HG02852 (cell line): ENCODE data around the gene CCN6.
"Not testable (repeated sequence)": the region's sequence is repeated elsewhere in the genome, so short reads cannot be mapped to it uniquely, and the experiment has no call there.

Experiments
- ATAC-seq: cut with Tn5 transposase; IDR thresholded peaks from one replicate; pipeline ENCODE4 v1.9.1; 2021; ENCODE audit warnings: mild to moderate bottlenecking, moderate library complexity; ENCODE audit not compliant: unreplicated experiment

Gene CCN6

DNA sequence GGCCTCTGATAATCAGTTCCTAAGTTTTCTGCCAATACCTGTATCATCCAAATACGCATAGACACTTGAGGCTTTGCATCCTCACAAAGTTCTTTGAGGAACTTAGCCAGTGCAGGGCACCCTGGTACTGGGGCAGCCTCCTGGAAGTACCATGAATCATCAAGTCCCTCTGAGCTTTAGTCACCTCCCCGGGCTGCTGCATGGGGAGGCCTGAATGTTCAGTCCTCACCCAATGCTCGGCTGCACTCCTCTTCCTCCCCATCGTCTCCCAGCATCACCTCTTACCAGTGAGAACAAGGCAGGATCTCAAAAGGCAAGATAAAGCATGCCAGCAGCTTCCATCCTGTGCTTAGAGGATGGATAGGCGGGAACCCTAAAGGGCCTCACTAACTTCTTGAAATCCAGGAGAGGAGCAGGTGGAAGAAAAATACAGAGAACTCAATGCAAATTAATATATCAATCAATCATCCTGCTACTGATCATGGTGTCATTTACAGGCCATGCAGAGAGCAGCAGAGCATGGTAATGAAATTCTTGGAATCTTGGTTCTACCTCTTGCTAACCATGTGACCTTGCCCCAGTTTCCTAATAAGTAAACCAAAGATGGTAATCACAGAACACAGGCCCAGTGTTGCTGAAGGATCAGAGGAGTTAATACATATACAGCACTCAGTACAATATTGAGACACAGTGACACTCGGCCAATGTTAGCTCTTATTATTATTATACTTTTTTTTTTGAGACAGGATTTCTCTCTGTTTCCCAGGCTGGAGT lies 4.7 kb upstream of the CCN6 start:
- ATAC-seq: no peak

DNA sequence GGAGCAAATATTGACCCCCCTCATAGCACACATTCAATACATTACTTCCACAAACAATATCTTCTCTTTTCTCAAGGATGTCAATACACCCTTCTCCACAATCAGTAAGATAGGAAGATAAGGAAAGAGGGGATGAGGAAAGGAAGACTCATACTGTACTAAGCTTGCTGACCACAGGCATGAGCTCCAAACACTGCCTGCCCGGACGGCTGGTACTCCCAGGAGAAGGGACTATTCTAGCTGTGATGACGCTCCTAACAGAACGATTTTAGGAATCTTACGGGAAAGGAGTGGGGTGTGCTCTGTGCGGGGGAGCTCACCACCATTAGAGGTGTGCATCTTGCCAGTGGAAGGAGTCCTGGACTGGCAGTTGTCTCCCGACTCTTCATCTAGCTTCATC lies 3.9 kb upstream of the CCN6 start:
- ATAC-seq: no peak

DNA sequence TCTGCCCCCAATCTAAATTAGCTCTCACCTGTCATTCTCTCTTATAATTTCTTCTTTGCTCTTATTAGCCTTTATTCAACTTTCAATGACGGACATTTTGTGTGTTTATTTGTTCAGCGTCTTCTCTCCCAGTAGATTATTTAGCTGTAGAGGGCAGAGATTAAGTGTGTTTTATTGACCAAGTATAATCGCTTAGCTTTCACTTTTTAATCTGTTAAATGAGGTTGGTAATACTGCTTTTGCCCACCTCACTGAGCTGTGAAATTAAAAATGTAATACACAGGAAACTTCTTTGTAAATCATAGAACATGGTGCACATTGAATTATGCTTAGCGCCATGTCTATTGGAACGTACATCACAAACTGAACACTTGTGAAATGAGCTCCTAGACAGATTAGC lies 3.5 kb upstream of the CCN6 start:
- no peak for ATAC-seq

DNA sequence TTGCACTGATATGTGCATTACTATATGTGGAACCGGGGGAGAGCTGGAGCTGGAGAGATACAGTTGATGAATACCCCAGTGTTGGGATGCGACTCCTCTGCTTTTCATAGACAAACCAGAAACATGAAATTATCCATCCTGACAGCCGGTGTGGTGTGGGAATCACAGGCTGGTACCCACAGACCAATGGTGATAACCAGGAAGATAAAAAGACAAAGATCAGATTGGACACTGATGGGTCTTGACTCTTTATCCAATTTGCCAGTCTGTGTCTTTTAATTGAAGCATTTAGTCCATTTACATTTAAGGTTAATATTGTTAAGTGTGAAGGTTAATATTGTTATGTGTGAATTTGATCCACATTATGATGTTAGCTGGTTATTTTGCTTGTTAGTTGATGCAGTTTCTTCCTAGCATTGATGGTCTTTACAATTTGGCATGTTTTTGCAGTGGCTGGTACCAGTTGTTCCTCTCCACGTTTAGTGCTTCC lies 2.6 kb upstream of the CCN6 start:
- ATAC-seq: not testable (repeated sequence)

DNA sequence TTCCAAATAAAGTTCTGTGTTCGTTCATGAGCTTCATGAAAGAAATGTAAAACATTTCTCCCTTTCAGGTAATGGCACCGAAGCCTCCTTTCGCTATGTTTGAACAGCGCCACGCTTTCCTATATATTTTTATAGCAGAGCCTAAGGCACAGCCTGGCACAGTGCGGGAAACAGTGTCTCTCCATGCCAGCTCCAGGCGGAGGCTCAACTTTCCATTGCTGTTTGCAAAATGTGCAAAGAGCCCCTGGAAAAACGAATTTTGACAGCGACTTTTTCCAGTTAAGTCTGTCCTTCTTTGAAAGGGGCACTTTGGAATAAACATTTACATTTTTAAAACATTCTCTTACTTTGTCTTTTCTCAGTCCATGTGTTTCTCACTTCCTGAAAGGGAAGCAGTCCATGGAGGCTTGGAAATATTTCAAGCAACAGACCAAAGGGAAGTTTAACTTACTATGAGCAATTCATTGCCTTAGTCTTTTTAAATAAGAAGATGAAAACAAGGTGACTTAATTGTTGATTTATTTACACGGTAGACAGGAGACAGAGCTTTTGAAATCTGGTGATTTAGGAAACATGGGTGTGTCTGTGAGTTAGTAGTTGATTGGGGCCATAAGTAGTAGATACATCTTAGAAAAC lies 769 bp downstream of the CCN6 start:
- ATAC-seq: no peak

DNA sequence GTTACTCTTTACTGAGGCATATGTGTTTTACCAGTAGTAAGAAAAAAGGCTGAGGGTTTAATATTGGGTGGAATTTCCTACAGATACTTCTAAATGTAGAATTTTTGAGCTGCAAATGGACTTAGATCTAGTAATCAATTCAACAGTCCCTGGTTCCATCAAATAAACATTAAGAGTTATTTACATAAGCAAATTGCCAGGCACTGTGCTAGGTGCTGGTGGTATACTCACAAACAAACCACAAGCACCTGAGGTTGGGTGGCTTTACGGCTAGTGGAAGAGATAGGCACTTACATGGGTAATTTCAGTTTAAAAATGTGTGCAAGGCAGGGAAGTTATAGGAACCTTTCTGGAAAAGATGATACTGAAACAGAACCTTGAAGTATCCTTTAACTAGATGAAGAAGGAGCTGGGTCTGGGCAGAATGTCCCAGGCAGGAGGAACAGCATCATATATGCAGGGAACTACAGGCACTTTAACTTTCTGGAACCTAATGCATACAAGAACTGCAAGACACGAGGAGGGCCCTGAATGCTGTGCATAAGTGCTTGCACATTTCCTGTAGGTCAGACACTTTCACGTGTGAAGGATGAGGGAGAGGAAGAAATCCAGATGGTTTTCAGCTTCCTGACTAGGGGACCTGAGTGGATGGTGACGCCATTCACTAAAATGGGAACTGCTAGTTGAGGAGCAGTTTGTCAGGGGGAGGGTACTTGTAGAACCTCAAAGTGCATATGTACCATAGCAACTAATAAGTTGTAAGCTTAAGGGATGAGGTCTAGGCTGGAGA lies 4.5 kb downstream of the CCN6 start:
- ATAC-seq: no peak

DNA sequence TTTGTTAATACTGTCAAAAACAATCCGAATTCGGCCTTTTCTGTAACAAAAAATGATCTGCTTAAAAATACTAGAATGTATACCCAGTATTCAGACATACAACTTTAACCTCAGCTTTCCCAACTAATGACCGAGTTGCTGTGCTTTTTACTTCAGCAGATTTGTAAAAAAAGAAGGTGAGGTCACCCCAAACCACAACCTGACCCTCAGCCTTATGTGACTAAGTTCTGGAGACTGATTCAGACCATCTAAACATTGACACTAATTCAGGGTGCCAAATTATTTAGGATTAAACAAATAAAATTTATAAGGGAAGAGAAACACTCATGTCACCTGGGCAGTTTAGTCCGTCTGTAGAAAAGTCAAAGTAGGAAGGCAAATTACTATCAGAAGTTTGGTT lies 7.7 kb downstream of the CCN6 start:
- ATAC-seq: no peak

DNA sequence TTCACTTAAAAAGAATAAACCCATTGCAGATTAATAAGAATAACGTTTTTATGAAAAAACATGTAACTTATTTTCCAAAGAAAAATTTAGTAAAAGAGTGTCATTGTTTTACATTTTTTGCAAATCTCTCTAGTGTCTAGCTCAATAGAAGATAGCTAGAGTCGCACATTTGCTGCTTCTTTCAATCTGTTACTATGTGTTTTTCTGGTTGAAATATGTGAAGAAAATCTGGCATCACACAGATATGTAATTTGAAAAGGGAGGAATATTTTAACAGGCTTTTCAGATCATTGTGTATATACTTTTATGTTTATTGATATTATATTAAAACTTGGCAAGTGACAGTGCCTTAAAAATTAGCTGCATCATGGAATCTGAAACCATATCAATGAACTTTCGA lies 9.1 kb downstream of the CCN6 start:
- ATAC-seq: no peak

DNA sequence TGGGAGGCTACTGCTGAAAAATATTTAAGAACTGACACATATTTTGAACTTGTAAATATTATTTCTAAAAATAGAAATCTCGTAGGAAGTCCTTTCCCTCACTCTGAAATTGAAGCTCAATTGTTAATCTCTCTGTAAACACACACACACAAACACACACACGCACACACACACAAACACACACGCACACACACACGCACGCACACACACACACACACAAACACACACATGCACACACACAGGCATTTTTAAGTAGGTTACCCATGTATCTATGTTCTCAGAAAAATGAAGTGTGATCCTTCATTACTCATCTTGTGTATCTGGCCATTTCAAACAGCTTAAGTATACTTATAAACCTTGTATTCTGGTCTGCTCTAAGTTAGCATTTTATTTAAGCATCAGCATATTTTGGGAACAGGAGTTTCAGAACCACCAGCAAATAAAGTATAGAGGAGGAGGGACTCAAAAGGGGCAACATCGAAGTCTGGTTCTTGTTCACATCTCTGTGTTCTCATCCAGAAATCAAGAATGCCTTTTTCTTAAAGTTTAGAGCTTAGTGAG lies 11.6 kb downstream of the CCN6 start:
- no peak for ATAC-seq

DNA sequence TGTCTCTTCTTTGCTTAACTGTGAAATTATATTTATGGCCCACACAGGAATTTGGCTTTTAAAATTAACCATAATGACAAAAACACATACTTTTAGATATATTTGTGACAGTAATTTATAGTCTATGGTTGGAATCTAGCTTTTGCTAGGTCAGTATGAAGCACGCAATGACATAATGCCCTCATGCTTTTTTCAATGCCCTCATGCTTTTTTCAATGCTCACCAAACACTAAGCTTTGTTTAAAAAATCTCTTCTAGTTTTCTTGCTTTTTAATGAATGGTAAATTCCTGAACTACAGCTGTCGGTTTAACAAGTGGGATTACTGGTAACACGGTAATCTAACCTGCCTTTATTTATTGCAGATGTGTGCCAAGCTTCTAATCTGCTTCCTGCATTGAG lies 12.7 kb downstream of the CCN6 start:
- no peak for ATAC-seq

DNA sequence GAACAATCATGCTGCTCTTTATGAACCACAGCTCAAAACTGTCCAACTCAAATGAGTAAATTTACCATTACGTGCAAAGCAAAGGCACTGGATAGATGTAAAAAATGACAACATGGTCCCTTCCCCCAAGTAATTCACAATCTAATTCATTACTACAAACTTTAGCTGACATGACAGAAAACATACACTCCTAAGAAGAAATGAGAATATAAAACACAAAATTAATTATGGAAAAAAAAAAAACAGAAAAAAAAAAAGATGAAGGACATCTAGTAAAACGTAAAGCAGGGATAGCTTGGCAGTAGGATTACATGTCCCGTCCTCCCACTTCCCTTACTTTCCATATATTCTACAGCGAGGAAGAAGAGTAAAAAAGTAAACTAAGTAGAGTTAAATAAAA lies 27.7 kb downstream of the CCN6 start:
- no peak for ATAC-seq

DNA sequence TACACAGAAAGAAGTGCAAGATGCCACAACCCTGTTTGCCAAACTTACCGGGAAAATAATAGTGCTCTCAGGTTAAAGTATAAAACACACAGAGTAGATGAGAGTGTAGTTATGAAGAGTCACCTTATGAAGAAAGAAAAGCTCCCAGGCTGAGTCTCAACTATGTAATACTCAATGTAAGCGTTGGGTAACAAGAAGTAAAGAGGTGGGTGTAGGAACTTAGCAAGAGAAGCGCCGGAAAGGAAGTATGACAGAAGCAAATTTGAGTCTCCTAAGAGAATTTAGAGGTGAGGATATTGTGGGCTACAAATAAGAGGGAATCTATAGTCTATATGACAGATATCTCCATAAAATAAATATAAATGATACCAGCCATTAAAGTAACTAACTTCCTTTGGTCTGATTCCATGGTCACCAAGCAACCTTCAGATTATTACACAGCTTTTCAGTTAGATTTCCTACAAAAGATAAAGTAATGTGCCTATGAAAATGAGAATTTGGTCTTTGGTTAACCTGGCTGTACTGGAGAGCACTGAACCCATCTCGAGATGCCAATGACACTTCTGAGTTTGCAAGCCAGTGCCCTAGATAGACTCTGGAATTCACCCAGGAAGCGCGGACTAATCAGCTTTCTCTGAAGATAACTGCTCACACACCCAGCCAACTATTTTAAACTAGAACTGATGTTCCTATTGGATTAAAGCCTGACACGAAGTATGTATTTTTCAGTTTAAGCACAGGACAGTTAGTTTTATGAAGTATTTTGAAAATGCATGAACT lies 31.6 kb downstream of the CCN6 start:
- no peak for ATAC-seq

DNA sequence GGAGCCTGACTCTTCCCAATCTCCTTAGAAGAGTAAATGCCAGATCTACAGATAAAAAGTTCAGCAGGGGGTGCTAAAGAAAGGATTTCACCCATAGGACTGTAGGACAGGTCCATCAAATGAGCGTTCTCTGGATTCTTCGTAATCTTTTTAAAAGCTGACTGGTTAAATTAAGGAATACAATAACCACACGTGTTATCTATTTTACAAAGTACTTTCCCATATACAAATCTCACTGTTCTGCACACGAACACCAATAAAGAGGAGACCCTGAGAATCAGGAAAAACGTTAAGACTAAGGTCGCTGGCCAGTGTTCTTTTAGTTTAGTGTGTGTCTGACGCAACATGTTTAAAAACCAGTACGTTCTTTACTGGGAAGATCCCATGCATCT lies 32.8 kb downstream of the CCN6 start:
- peak; percentile 22 for ATAC-seq

DNA sequence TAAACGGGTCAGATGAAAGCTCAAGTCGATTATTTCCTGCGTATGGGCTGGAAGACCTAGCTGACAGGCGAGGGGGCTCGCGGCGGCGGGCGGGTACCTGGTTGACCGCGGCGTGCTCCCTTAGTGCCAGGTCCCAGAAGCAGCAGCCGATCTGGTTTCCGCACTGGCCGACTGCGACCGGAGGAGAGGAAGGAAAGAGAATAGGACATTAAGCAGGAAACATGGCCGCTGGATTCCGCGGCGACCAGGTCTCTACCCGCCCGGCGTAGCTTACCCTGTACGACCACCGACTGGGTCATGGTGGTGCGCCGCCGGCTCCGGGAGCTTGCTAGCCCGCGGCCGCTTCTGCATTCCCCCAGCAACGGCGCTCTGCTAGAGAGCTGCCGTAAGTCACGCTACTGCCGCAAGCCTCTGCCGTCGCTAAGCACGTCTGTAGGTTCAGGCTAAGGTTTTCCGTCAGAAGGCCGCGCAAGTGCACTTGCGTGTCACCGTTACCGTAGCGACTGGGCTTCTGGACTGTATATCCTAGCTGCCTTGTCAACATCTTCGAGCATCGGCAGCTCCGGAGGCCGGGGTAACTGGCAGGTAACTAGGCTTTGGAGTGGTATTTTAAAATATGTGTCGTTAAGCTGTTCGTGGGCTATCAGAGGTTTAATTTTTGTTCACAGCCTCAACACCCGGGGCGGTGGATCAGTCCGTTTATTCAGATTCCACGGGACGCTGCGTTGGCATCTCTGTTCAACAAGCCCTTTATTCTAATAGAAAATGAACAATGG lies 33.4 kb downstream of the CCN6 start, which contains the start of the genes FAM229B and TUBE1:
Gene FAM229B (plus strand): TSS at position 456 of the 776 bp plus-strand sequence. CDS start 11,693 bp downstream, outside the sequence.
Gene TUBE1 (minus strand): TSS at position 347 of the 776 bp plus-strand sequence. CDS start 48 bp downstream, at position 299.
- peak; percentile 98 for ATAC-seq

DNA sequence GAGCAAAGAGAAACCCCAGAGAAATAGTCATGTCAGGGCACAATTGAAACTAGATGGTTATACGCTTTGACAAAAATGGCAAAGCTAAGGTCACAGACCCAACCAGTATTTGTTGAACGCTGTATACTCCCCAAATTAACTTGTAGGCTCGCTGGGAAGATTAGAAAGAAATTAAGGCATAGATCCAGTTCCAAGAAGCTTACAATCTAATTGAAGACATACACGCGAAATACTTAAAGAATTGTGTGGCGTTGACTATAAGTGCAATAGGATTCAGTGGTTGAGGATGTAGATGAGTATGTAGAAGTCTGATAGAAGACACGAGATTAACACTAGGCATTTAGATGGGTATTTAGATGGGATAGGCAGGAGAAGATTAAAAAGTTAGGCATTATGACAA lies 34.0 kb downstream of the CCN6 start:
- ATAC-seq: no peak

DNA sequence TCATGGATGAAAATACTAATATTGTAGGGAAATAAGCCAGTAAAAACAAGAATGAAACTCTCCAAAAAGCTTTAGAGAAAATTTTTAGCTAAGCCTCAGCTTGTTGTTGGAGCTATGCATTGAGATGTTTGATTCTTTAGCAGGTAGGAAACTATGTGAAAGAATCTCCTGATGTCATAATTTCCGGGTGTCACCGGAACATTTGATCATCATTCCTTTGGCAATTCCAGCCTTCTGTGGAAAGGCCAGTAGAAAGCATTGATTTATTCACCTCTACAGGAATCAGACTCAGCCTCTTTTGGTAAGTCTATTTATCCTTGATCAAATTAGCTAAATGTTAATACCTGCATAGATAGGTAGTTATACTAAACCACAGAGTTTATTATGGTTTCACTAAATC lies 43.0 kb downstream of the CCN6 start:
- no peak for ATAC-seq

DNA sequence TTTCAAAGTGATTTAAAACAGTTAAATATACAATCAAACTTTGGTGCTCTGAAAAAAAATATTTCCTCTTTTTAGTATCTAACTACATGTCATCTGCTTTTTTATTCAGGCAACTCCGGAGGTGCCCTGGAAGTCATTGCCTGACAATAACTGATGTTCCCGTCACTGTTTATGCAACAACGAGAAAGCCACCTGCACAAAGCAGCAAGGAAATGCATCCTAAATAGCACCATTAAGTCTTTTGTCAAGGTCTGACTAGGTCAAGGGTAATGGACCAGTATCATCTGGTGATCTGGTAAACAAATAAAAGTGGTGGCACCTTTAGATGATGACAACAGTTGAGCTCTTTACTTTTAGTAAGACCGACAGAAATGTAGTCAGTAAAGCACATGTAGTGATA lies 46.7 kb downstream of the CCN6 start:
- no peak for ATAC-seq

DNA sequence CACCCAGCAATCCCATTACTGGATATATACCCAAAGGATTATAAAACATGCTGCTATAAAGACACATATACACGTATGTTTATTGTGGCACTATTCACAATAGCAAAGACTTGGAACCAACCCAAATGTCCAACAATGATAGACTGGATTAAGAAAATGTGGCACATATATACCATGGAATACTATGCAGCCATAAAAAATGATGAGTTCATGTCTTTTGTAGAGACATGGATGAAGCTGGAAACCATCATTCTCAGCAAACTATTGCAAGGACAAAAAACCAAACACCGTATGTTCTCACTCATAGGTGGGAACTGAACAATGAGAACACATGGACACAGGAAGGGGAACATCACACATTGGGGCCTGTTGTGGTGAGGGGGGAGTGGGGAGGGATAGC lies 52.1 kb downstream of the CCN6 start:
- not testable (repeated sequence) for ATAC-seq

DNA sequence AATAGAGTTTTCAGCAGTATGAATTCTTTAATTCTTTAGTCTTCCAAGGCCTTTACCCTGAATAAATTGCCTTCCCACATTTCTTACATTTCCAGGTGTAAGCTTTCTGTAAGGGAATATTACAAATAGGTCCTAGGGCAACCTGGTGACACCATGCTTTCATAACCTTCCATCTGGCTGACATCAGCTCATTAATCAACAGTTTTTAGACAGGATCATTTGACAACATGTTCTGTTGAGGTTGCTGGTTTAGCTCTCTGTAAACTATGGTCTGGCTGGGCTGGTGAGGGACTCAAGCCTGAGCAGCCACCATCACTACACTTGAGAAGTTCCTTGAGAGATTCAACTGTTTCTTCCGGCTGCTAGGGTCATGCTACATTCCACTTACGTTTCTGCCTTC lies 52.7 kb downstream of the CCN6 start:
- no peak for ATAC-seq

DNA sequence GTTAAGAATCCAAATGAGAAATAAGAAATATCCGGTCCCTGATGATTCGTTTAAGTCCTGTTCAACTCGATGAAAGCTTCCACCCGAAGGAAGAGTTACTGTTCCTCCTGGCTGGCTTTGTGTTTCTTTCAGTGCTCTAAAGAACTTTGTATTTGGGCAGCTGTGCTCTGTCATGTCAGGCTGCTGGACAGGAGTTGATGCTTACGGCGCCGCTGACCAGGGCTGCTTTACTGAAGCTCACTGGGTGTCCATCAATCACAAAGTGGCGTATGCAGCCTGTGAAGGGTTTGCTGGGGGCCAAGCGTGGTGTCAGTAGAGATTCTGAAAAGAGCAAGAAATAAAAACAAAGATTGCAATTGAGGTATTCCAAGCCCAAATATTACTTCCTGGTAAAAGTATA lies 55.4 kb downstream of the CCN6 start:
- no peak for ATAC-seq
